ENCODE measurements around the gene CRY2.

GRCh38 chr11:45810431-45811108 lies 36.7 kb upstream of the CRY2 start:
- TF ChIP-seq CTCF (IDR thresholded peaks at IDR 0.05; ENCODE audit: low read depth, low read length) (no peak), EZH2phosphoT487 (IDR thresholded peaks at IDR 0.05; ENCODE audit: low read depth) (no peak)
